HepG2 (cell line): ENCODE data around the gene CD53.

Experiments
- BRF2 ChIP-seq: sonication (generic); formaldehyde crosslinking; IDR thresholded peaks from 2 replicates; pipeline ENCODE4 v1.8.1; 2022; ENCODE audit warnings: mild to moderate bottlenecking, missing genetic modification reagents
- CTCF ChIP-seq: sonication (generic); formaldehyde crosslinking; IDR thresholded peaks from 2 replicates; pipeline ENCODE4 v1.5.0; 2020; ENCODE audit warnings: mild to moderate bottlenecking, missing genetic modification reagents, moderate library complexity
- ETS1 ChIP-seq: sonication (generic); formaldehyde crosslinking; IDR thresholded peaks from 2 replicates; pipeline ENCODE4 v1.4.0; 2020; ENCODE audit warnings: missing genetic modification reagents
- HNF4A ChIP-seq: sonication (generic); formaldehyde crosslinking; IDR thresholded peaks from 2 replicates; pipeline ENCODE4 v1.4.0; 2020; ENCODE audit warnings: missing genetic modification reagents
- JUN ChIP-seq: sonication (generic); formaldehyde crosslinking; IDR thresholded peaks from 2 replicates; pipeline ENCODE4 v1.4.0; 2020; ENCODE audit warnings: mild to moderate bottlenecking, missing genetic modification reagents
- PCBP2 ChIP-seq: fragments of 200-400 bp; formaldehyde crosslinking; optimal IDR thresholded peaks from 2 replicates; pipeline ENCODE3; 2018; ENCODE audit warnings: low read length, low read depth; ENCODE audit not compliant: poor library complexity, severe bottlenecking
- POLR2AphosphoS5 ChIP-seq: IDR thresholded peaks from 2 replicates; pipeline ENCODE4 v1.6.1; 2012; ENCODE audit warnings: low read depth, low read length
- RXRA ChIP-seq: sonication (generic); formaldehyde crosslinking; IDR thresholded peaks from 2 replicates; pipeline ENCODE4 v1.5.1; 2020; ENCODE audit warnings: missing genetic modification reagents
- STAG1 ChIP-seq: sonication (generic); formaldehyde crosslinking; IDR thresholded peaks from 2 replicates; pipeline ENCODE4 v1.4.0; 2020; ENCODE audit warnings: missing genetic modification reagents
- ZFP90 ChIP-seq: sonication (generic); formaldehyde crosslinking; IDR thresholded peaks from 2 replicates; pipeline ENCODE4 v1.8.0; 2022; ENCODE audit warnings: missing genetic modification reagents, mild to moderate bottlenecking, inconsistent platforms, borderline replicate concordance
- ZSCAN31 ChIP-seq: sonication (generic); formaldehyde crosslinking; IDR thresholded peaks from 2 replicates; pipeline ENCODE4 v1.5.0; 2020; ENCODE audit warnings: low read depth, mild to moderate bottlenecking, missing genetic modification reagents

GRCh38 chr1:110870721-110871388, 2.1 kb upstream of the CD53 start:
- TF ChIP-seq STAG1 (CRISPR knock-in tag) (no peak), JUN (CRISPR knock-in tag) (no peak), PCBP2 (no peak), CTCF (CRISPR knock-in tag) (no peak), POLR2AphosphoS5 (no peak), RXRA (no peak), ZFP90 (CRISPR knock-in tag) (no peak), HNF4A (CRISPR knock-in tag) (no peak), BRF2 (CRISPR knock-in tag) (no peak), ZSCAN31 (CRISPR knock-in tag) (no peak), ETS1 (CRISPR knock-in tag) (no peak)
